Naive thymus-derived CD8-positive, alpha-beta T cell (primary cell): ENCODE results near the gene MKRN2. TPM values are rescaled to one million over a fixed set of nuclear protein-coding genes. Genes with fewer than 3 reads are reported as not detected.

ENCODE experiments used
- ATAC-seq, 2 donors: fragments of 150-1000 bp; cut with Tn5 transposase in 1 of 2; sonication (Bioruptor Pico), chemical (Tn5 transposase) in 1 of 2; 1 replicate in 1 of 2; 2 replicates in 1 of 2; pipeline ENCODE4 v1.10.0; 2021; ENCODE audit warnings: mild to moderate bottlenecking in 2 of 2, moderate library complexity in 2 of 2
- POLR2A ChIA-PET: fragments of 350-600 bp; sonication (Branson Sonifier 250); formaldehyde crosslinking; loops from one replicate; lab custom pipeline; 2021; ENCODE audit warnings: antibody characterized with exemption; lab: Charles Lee
- DNase-seq, 10 donors: peaks; one replicate each; pipeline versions ENCODE4 v3.0.0 to v3.0.0-alpha.2; 2020 to 2022
- H3K27ac Mint-ChIP-seq, 10 donors: one replicate each; pipeline ENCODE4 v1.8.0; 2020 to 2022; ENCODE audit warnings: mild to moderate bottlenecking in 10 of 10, mixed read lengths in 10 of 10, moderate library complexity in 4 of 10, inconsistent platforms in 1 of 10
- H3K27me3 Mint-ChIP-seq, 5 donors: one replicate each; pipeline ENCODE4 v1.8.0; 2021 to 2022; ENCODE audit warnings: mixed read lengths in 5 of 5
- H3K36me3 Mint-ChIP-seq, 3 donors: one replicate each; pipeline ENCODE4 v1.8.0; 2020 to 2022; ENCODE audit warnings: mixed read lengths in 3 of 3, mild to moderate bottlenecking in 2 of 3, inconsistent platforms in 1 of 3
- H3K4me1 Mint-ChIP-seq, 4 donors: one replicate each; pipeline ENCODE4 v1.8.0; 2021 to 2022; ENCODE audit warnings: mixed read lengths in 4 of 4
- H3K4me3 Mint-ChIP-seq, 10 donors: one replicate each; pipeline ENCODE4 v1.8.0; 2020 to 2022; ENCODE audit warnings: mild to moderate bottlenecking in 10 of 10, mixed read lengths in 10 of 10, moderate library complexity in 6 of 10, inconsistent platforms in 1 of 10
- H3K9me3 Mint-ChIP-seq, 9 donors: one replicate each; pipeline ENCODE4 v1.8.0; 2020 to 2022; ENCODE audit warnings: mixed read lengths in 9 of 9, mild to moderate bottlenecking in 3 of 9, inconsistent platforms in 1 of 9, moderate library complexity in 1 of 9
- polyA plus RNA-seq, 3 donors: library from polyadenylated mRNA; unstranded; fragments of 300-500 nt; fragmentation: Illumina TruSeq; gene quantifications; one replicate each; pipeline ENCODE4 v1.2.3, GENCODE V29; 2021
- total RNA-seq, 8 experiments: library from RNA in 2 of 8; stranded (reverse) in 2 of 8; gene quantifications; one replicate each; pipeline ENCODE4 v1.2.3 and lab custom pipeline; 2021 to 2026

Gene MKRN2
- total and polyA plus RNA-seq, 5 experiments from 2014 or later, result 32.4 to 56.3 (median 43.5) TPM

DNA sequence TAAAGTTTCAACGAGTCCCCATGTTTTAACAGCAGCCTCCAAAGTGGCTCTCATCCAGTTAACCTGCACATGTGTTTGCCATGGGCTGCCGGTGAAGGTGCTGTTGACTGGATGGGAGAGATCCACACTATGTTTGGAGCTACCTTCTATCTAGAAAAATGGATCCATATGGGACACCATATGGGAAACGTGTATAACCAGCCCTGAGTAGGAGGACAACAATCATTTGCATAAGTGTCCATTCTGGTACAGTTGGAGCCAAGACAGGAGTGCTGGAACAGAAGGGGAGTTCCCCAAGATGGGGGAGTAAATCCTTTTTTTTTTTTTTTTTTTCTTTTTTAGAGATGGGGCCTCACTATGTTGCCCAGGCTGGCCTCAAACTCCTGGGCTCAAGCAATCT is 36.6 kb downstream of the MKRN2 start:
- Mint-ChIP-seq H3K27ac (peak overlapping the region in 8 of 10 donors; percentile 35 to 90 (median 62)), H3K36me3 (peaks cover 0 to 93% (median 21%) of the 10 kb centered on the region in 3 donors), H3K27me3 (no peaks in the 10 kb centered on the region), H3K9me3 (no peaks in the 10 kb centered on the region), H3K4me3 (no peak overlapping the region), H3K4me1 (peaks cover 0 to 8% (median 0%) of the 10 kb centered on the region in 4 donors)
- ATAC-seq (no peak), DNase-seq (no peak)
- POLR2A ChIA-PET, result interaction anchor here (0.7 kb wide), 1 partner anchor 56 kb away, joined by 3 read pairs; no protein-coding TSS in a partner anchor

- POLR2A ChIA-PET, result interaction anchor here (0.8 kb wide), 1 partner anchor 65 kb away, joined by 3 read pairs; the partner anchor contains the start of gene RAF1
- H3K9me3 Mint-ChIP-seq, result no peaks in the 10 kb centered on the region
- no peaks in the 10 kb centered on the region for H3K27me3 Mint-ChIP-seq
- H3K27ac Mint-ChIP-seq, result peak overlapping the region in 5 of 10 donors; percentile 5 to 80 (median 42)
- no peak for DNase-seq
- peaks cover 0 to 7% (median 0%) of the 10 kb centered on the region in 4 donors for H3K4me1 Mint-ChIP-seq
- no peak overlapping the region for H3K4me3 Mint-ChIP-seq
- no peak for ATAC-seq
- H3K36me3 Mint-ChIP-seq, result peaks cover 0 to 92% (median 18%) of the 10 kb centered on the region in 3 donors
Observed at GRCh38 chr3:12598890-12599289, 42.0 kb downstream of the MKRN2 start.

DNA sequence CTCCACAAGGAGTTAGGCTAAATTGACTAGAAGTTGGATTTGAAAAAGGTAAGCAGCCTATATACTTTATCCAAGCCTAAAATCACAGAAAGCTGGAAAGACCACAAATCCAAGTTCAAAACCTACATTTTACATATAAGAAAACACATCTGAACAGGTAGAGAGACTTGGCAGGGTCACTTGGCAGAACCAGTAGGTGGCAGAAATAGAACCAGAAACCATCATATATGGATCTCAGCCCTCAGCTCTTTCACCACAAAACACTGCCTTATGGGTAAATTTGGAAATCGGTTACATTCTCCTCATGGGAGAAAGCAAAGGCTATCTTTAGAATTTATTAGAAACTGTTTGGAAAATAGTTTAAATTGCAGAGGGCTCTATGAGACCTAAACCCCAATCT is 44.2 kb downstream of the MKRN2 start:
- Mint-ChIP-seq H3K9me3 (no peaks in the 10 kb centered on the region), H3K27me3 (no peaks in the 10 kb centered on the region), H3K27ac (peak overlapping the region in 1 of 10 donors; percentile 27), H3K4me3 (no peak overlapping the region), H3K4me1 (peaks cover 0 to 2% (median 0%) of the 10 kb centered on the region in 4 donors), H3K36me3 (peaks cover 0 to 94% (median 16%) of the 10 kb centered on the region in 3 donors)
- POLR2A ChIA-PET, result interaction anchor here (0.5 kb wide), 1 partner anchor 75 kb away, joined by 5 read pairs; no protein-coding TSS in a partner anchor
- ATAC-seq, result no peak
- no peak for DNase-seq

- DNase-seq (no peak), ATAC-seq (no peak)
- H3K9me3 Mint-ChIP-seq, result no peaks in the 10 kb centered on the region
- no peak overlapping the region for H3K4me3 Mint-ChIP-seq
- H3K27ac Mint-ChIP-seq, result peak overlapping the region in 3 of 10 donors; percentile 7 to 29 (median 13)
- peaks cover 4 to 94% (median 28%) of the 10 kb centered on the region in 3 donors for H3K36me3 Mint-ChIP-seq
- no peaks in the 10 kb centered on the region for H3K27me3 Mint-ChIP-seq
- peaks cover 0 to 8% (median 3%) of the 10 kb centered on the region in 4 donors for H3K4me1 Mint-ChIP-seq
- POLR2A ChIA-PET, result no interaction called here
Observed at GRCh38 chr3:12603969-12604368, 47.1 kb downstream of the MKRN2 start.

- peaks cover 5 to 81% (median 24%) of the 10 kb centered on the region in 3 donors for H3K36me3 Mint-ChIP-seq
- POLR2A ChIA-PET, result no interaction called here
Observed at GRCh38 chr3:12608376-12608775, 51.5 kb downstream of the MKRN2 start.

GRCh38 chr3:12611117-12611516 is 54.2 kb downstream of the MKRN2 start:
- no peaks in the 10 kb centered on the region for H3K27me3 Mint-ChIP-seq
- no peak for ATAC-seq
- DNase-seq, result no peak
- POLR2A ChIA-PET, result interaction anchor here (0.6 kb wide), 1 partner anchor 15 kb away, joined by 3 read pairs; no protein-coding TSS in a partner anchor
- H3K4me1 Mint-ChIP-seq, result peaks cover 12 to 52% (median 37%) of the 10 kb centered on the region in 4 donors
- H3K36me3 Mint-ChIP-seq, result peaks cover 5 to 77% (median 16%) of the 10 kb centered on the region in 3 donors
- H3K4me3 Mint-ChIP-seq, result no peak overlapping the region
- no peaks in the 10 kb centered on the region for H3K9me3 Mint-ChIP-seq
- H3K27ac Mint-ChIP-seq, result no peak overlapping the region

More at GRCh38 chr3:12608376-12608775, 51.5 kb downstream of the MKRN2 start:
- no peak for DNase-seq
- Mint-ChIP-seq H3K4me3 (no peak overlapping the region), H3K9me3 (no peaks in the 10 kb centered on the region), H3K4me1 (peaks cover 5 to 31% (median 17%) of the 10 kb centered on the region in 4 donors), H3K27me3 (no peaks in the 10 kb centered on the region), H3K27ac (peak overlapping the region in 2 of 10 donors; percentile 2 to 8)
- no peak for ATAC-seq

DNA sequence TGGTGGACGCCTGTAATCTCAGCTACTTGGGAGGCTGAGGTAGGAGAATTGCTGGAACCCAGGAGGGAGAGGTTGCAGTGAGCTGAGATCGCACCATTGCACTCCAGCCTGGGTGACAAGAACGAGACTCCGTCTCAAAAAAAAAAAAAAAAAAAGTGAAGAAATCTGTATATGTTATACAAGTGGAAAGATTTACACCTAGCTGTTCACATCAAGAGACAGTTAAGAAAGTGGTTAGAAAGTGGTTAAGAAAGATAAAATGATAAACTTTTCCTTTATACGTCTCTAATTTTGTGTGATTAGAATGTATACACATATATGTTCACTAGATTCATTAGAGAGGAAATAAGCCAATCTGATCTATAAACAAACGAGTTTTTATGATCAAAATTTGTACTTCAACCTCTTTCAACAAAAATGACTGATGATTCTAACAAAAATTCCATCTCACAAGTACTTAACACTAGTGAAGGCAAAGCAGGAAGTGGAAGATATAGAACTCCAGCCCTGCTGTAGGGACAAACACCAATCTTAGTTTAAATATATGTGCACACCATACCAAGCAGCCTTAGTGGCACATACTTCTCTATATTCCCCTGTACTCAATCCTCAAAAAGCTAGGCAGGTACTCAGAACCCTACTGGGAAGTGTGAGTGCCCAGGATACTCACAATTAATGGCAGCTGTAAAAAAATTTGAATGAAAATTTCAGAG is 55.8 kb downstream of the MKRN2 start:
- POLR2A ChIA-PET, result interaction anchor here (1.2 kb wide), 1 partner anchor 51 kb away, joined by 5 read pairs; no protein-coding TSS in a partner anchor

GRCh38 chr3:12613250-12613649 is 56.4 kb downstream of the MKRN2 start:
- ATAC-seq (peak; percentile 74 to 80), DNase-seq (peak in 4 of 10 donors; percentile 2 to 14 (median 6))
- Mint-ChIP-seq H3K27ac (peak overlapping the region; percentile 42 to 80 (median 56)), H3K27me3 (no peaks in the 10 kb centered on the region), H3K4me1 (peaks cover 15 to 49% (median 39%) of the 10 kb centered on the region in 4 donors), H3K9me3 (no peaks in the 10 kb centered on the region), H3K4me3 (peak overlapping the region in 5 of 10 donors; percentile 0 to 37 (median 15)), H3K36me3 (peaks cover 5 to 76% (median 10%) of the 10 kb centered on the region in 3 donors)
- POLR2A ChIA-PET, result interaction anchor here (0.6 kb wide), 1 partner anchor 35 kb away, joined by 3 read pairs; no protein-coding TSS in a partner anchor

More for the DNA sequence above, 55.8 kb downstream of the MKRN2 start:
- DNase-seq (no peak), ATAC-seq (peak; percentile 37 to 42)
- H3K4me3 Mint-ChIP-seq, result peak overlapping the region in 1 of 10 donors; percentile 9
- no peaks in the 10 kb centered on the region for H3K9me3 Mint-ChIP-seq
- no peaks in the 10 kb centered on the region for H3K27me3 Mint-ChIP-seq
- peak overlapping the region; percentile 38 to 72 (median 58) for H3K27ac Mint-ChIP-seq
- peaks cover 5 to 78% (median 10%) of the 10 kb centered on the region in 3 donors for H3K36me3 Mint-ChIP-seq
- H3K4me1 Mint-ChIP-seq, result peaks cover 15 to 47% (median 39%) of the 10 kb centered on the region in 4 donors

GRCh38 chr3:12615266-12615665 is 58.4 kb downstream of the MKRN2 start:
- Mint-ChIP-seq H3K9me3 (no peaks in the 10 kb centered on the region), H3K4me1 (peaks cover 15 to 47% (median 41%) of the 10 kb centered on the region in 4 donors), H3K27ac (peak overlapping the region in 5 of 10 donors; percentile 29 to 73 (median 48)), H3K27me3 (no peaks in the 10 kb centered on the region), H3K4me3 (no peak overlapping the region), H3K36me3 (peaks cover 0 to 72% (median 5%) of the 10 kb centered on the region in 3 donors)
- POLR2A ChIA-PET, result no interaction called here
- no peak for DNase-seq
- ATAC-seq, result no peak

DNA sequence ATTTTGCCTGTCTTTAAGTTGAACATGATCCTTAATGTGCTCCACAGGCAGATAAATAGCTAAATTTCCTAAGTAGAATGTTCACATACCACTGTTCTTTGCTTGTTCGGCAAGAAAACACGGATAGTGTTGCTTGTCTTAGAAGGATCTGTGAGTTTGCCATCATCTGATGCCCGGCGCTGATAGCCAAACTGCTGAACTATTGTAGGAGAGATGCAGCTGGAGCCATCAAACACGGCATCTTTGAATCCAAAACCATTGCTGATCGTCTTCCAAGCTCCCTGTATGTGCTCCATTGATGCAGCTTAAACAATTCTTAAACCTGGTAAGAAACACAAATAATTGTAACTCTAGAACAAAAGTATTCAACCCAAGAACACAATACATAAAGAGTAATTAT is 61.5 kb downstream of the MKRN2 start:
- POLR2A ChIA-PET, result no interaction called here
- H3K27ac Mint-ChIP-seq, result peak overlapping the region in 2 of 10 donors; percentile 4 to 9
- H3K4me3 Mint-ChIP-seq, result no peak overlapping the region
- peaks cover 24 to 54% (median 50%) of the 10 kb centered on the region in 4 donors for H3K4me1 Mint-ChIP-seq
- no peaks in the 10 kb centered on the region for H3K9me3 Mint-ChIP-seq
- ATAC-seq, result no peak
- no peaks in the 10 kb centered on the region for H3K27me3 Mint-ChIP-seq
- H3K36me3 Mint-ChIP-seq, result peaks cover 0 to 50% (median 2%) of the 10 kb centered on the region in 3 donors
- no peak for DNase-seq

DNA sequence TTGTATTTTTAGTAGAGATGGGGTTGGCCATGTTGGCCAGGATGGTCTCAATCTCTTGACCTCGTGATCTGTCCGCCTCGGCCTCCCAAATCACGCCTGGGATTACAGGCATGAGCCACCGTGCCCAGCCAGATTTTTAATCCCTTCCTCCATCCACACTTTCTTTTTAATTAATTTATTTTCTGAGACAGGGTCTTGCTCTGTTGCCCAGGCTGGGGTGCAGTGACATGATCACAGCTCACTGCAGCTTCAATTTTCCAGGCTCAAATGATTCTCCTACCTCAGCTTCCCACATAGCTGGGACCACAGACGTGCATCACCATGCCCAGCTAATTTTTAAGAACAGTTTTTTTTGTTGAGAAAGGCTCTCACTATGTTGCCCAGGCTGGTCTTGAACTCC is 63.4 kb downstream of the MKRN2 start:
- Mint-ChIP-seq H3K27ac (peak overlapping the region in 2 of 10 donors; percentile 28 to 87), H3K4me1 (peaks cover 25 to 50% (median 45%) of the 10 kb centered on the region in 4 donors), H3K36me3 (peaks cover 0 to 37% (median 2%) of the 10 kb centered on the region in 3 donors), H3K9me3 (no peaks in the 10 kb centered on the region), H3K27me3 (no peaks in the 10 kb centered on the region), H3K4me3 (no peak overlapping the region)
- no peak for ATAC-seq
- POLR2A ChIA-PET, result no interaction called here
- DNase-seq, result no peak

DNA sequence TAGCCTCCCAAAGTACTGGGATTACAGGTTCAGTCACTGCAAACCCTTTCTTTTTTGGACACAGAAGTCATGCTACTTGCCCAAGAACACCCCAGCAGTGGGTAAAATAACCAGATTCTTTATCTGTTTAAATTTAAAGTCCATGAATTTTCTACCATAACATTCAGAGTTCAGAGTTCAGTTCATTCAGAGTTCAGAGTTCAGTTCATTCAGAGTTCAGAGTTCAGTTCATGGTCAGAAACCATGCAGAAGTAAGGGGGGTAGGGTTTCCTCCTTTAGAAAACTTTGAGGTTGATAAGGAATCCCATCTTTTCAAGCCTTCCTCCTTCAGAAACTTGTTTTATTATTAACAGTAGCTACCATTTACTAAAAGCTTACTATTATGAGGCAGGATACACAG is 63.8 kb downstream of the MKRN2 start:
- POLR2A ChIA-PET, result no interaction called here

More for the DNA sequence above, 63.8 kb downstream of the MKRN2 start:
- no peak for DNase-seq
- peaks cover 29 to 52% (median 48%) of the 10 kb centered on the region in 4 donors for H3K4me1 Mint-ChIP-seq
- peaks cover 0 to 33% (median 2%) of the 10 kb centered on the region in 3 donors for H3K36me3 Mint-ChIP-seq
- ATAC-seq, result no peak
- H3K4me3 Mint-ChIP-seq, result no peak overlapping the region
- H3K9me3 Mint-ChIP-seq, result no peaks in the 10 kb centered on the region
- no peaks in the 10 kb centered on the region for H3K27me3 Mint-ChIP-seq
- peak overlapping the region in 3 of 10 donors; percentile 31 to 87 (median 63) for H3K27ac Mint-ChIP-seq
